Left kidney (tissue), 2 donors: ENCODE data around the gene TMSB10. TPM values are rescaled to one million over a fixed set of nuclear protein-coding genes. Genes with fewer than 3 reads are reported as not detected.
"Not testable (repeated sequence)": the region's sequence is repeated elsewhere in the genome, so short reads cannot be mapped to it uniquely, and the experiment has no call there.

Experiments used
- DNase-seq: peaks from one replicate; pipeline ENCODE4 v3.0.0-alpha.2; 2013
- polyA plus RNA-seq: library from polyadenylated mRNA; unstranded; fragments of 120-200 nt; gene quantifications from one replicate; pipeline ENCODE4 v1.2.1, GENCODE V29; 2013; ENCODE audit not compliant: insufficient read length

The TMSB10 gene
- polyA plus RNA-seq, 1 donor: 1,422 TPM

GRCh38 chr2:84931384-84931821 is 25.9 kb downstream of the TMSB10 start:
- DNase-seq: no peak

GRCh38 chr2:84938194-84938879 is 32.9 kb downstream of the TMSB10 start:
- no peak for DNase-seq

DNA sequence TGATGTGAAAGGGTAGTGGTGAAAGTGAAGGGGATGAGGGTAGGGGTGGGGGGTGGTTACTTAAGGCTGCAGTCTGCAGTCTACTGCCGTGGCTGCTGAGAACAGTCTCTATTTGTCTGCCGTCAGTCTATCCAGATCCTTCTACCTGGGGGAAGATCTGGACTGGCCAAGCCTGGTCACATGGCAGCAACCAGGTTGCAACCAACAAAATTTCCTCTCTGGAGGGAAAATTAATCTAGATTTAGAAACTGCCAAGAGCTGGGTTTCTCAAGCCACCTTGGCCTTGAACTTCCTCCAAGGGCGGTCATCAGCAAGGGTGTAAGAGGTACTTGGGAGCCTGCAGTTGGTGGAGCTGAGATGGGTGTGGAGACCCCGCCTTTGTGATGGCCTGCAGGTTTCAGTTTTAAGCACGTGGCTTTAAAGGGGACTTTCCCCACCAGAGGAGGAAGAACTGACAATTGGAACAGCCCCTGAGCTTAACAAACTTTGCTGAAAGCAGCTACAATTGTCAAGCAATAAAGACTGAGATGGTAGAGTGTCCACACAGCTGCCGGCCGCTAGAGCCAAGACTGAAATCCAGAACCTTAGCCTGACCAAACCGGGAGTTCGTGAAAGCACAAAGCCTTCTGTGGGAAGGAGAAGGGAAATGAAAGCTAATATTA is 34.1 kb downstream of the TMSB10 start:
- DNase-seq: no peak

DNA sequence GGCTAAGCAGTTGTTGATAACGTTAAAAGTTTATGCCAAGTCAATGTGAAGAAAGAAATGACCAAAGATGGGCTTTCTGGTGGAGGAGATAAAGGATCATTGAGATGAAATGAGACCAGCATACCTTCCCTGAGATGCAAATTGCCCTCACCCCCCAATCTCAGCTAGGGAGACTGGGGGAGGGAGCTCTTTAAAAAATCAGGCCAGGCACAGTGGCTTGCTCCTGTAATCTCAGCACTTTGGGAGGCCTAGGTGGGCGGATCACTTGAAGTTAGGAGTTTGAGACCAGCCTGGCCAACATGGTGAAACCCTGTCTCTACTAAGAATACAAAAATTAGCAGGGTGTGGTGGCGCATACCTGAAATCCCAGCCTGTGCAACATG is 34.6 kb downstream of the TMSB10 start:
- DNase-seq: no peak

DNA sequence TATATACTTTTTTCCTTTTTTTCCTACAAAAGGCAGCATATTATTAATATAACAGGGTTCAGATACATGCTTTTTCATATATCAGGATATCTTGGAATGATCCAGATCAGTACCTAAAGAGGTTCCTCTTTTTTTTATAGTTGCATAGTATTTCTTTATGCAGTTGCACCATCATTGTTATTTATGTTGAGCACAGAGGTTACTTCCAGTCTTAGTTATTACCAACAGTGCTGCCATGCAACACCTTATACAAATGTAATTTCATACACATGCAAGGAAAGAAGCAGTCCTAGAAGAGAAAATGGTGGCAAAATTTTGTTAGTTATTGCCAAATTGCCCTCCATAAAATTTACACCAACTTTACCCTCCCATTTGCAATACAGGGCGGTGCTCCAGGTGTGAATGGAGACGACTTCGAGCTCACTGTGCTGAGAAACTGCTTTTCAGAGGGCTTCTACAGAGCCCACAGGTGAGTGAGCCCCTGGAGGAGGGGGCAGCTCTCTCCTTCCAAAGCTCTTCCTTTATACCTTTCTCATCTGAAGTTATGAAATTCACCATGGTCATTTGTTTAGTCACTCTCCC is 35.5 kb downstream of the TMSB10 start:
- DNase-seq: no peak

- no peak for DNase-seq
Observed at GRCh38 chr2:84942166-84942565, 36.7 kb downstream of the TMSB10 start.

DNA sequence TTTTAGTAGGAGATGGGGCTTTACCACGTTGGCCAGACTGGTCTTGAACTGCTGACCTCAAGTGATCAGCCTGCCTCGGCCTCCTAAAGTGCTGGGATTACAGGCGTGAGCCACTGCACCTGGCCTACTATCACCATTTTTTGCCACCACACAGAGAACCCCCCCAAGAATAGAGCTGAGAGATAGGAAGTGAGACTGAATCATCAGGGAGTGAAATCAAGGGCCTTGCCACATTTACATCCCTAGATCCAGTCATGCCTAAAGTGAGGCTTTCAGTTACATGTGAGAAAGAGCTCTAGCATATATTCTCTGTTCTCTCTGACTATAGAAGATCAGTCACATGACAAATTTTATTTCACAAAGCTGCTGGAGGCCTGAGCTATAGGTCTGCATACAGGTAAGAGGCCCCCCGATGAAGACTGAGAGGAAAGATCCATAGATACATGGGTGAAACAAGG is 37.5 kb downstream of the TMSB10 start:
- DNase-seq: no peak

DNA sequence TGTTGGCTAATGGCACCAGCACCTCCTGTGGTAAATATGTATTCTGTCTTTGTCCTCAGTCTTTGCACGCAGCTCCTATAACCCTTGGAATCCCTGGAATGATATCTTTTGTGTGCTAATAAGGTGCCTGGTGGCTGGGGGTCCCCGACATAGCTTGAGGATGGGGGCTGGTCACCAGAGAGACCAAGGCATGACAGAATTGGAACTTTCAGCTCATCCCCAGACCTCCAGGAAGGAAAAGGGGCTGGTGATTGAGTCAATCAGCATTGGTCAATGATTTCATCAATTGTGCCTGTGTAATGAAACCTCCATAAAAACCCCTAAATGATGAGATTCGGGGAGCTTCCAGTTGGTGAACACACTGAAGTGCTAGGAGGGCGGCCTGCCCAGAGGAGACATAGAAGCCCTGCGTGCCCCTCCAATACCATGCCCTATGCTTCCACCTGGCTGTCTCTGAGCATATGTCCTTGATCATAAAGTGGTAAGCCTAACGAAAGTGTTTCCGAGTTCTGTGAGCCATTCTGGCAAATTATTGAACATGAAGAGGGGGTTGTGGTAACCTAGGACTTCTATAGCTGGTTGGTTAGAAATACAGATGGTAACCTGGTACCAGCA is 38.9 kb downstream of the TMSB10 start:
- no peak for DNase-seq

GRCh38 chr2:84945838-84946203 is 40.4 kb downstream of the TMSB10 start:
- not testable (repeated sequence) for DNase-seq

DNA sequence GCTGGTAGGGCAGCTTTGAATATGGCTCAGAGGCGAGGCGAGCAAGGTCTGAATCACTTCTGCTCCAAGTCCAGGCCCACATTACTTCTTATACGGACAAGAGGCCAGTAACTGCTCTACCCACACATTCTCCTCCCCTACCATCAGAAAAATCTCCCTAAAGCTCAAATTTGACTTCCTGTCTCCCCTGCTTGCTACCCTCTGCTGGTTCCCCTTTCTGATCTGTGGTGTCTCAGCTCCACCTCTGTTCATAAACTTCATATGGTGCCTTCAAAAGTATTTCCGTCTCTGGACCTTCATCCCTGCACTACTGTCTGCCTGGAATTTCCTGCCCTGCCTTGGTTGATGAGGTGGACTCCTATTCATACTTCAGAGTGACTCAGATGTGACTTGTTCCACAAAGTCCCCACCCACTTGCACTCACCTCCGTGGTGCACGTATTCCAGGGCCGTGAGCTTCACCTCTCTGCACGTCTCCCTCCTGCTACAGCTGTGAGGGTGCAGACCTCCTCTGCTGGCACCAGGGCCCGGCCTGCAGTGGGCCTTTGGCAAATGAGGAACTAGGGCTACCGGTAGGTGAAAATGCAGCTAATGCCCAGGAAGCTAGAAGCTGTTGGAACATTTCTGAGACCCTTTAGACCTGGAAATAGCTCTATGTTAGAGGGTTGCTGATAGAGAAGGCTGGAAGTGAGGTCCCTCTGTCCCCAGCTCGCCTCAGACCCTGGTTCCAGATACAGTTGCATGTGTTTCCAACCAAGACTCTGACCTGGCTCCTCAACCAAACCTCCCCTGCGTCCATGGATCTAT is 41.0 kb downstream of the TMSB10 start:
- DNase-seq: no peak

DNA sequence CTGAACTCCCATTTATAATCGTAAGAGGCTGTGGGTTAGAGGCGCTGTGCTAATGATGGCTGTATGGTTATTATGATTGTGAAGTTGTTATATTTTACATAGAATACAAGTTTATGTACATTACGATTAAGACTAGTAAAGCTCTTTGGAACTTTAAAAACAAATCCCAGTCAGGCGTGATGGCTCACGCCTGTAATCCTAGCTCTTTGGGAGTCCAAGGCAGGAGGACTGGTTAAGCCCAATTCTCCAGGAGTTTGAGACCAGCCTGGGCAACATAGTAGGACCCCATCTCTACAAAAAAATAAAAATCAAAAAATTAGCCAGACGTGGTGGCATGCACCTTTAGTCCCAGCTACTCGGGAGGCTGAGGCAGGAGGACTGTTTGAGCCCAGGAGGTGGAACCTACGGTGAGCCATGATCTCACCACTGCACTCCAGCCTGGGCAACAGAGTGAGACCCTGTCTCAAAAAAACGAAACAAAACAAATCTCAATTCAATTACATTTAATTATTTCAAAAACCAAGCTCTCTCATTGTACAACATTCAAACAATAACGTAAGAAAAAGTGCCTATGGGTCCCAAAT is 41.6 kb downstream of the TMSB10 start:
- no peak for DNase-seq

- DNase-seq: no peak
Observed at GRCh38 chr2:84953535-84953934, 48.1 kb downstream of the TMSB10 start.

DNA sequence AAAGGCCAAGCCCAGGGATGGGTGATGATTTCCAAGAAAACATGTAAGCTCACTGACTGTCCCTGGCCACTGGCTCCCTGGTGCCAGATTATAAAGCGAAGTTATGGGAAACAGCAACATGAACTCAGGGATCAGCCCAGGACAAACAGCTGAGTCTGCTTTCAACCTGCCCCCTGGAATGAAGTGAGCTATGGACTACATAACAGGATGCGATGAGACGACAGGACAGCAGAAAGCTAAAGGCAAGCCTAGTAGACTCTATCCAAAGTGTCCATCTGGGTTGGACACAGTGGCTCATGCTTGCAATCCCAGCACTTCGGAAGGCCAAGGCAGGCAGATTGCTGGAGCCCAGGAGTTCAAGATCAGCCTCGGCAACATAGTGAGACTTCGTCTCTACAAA is 48.9 kb downstream of the TMSB10 start:
- no peak for DNase-seq

Other genes with a start within 250 kb of the TMSB10 start
- gene TRABD2A, start 24.6 kb upstream of the TMSB10 start, polyA plus RNA-seq: 0.96 TPM
- gene KCMF1, start 65.5 kb downstream of the TMSB10 start, polyA plus RNA-seq: 56.8 TPM
- 50.7 TPM for gene TCF7L1, start 227.7 kb downstream of the TMSB10 start, polyA plus RNA-seq